ENCODE data around the gene PDE4D.

DNA sequence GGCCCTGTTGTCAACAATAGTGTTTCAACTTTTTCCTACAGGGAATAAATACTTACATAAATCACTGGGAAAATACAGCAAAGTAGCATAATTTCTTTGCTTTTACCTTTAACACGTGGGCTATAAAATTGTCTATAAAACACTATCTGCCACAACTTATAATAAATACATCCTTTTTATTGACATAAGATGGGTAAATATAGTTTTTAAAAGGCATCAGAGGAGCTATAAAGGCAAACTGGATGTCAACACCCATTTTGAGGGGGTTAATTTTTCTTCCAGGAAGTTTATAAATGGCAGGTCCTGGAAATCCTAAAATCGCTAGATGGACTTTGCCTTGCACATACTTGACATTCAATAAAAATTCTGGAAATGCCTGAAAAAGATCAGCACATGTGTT is 358.0 kb downstream of the PDE4D start:
- TF ChIP-seq, protein P1, sequence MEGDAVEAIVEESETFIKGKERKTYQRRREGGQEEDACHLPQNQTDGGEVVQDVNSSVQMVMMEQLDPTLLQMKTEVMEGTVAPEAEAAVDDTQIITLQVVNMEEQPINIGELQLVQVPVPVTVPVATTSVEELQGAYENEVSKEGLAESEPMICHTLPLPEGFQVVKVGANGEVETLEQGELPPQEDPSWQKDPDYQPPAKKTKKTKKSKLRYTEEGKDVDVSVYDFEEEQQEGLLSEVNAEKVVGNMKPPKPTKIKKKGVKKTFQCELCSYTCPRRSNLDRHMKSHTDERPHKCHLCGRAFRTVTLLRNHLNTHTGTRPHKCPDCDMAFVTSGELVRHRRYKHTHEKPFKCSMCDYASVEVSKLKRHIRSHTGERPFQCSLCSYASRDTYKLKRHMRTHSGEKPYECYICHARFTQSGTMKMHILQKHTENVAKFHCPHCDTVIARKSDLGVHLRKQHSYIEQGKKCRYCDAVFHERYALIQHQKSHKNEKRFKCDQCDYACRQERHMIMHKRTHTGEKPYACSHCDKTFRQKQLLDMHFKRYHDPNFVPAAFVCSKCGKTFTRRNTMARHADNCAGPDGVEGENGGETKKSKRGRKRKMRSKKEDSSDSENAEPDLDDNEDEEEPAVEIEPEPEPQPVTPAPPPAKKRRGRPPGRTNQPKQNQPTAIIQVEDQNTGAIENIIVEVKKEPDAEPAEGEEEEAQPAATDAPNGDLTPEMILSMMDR (IDR thresholded peaks at IDR 0.05; ENCODE audit: extremely low read depth in 1 of 2, insufficient read depth in 1 of 2, low read depth in 1 of 2, low read length in 2 of 2), result no peak
- TF ChIP-seq POLR2AphosphoS5 (IDR thresholded peaks at IDR 0.05; ENCODE audit: insufficient read depth, low read depth, low read length), result no peak
- TF ChIP-seq, protein P2, sequence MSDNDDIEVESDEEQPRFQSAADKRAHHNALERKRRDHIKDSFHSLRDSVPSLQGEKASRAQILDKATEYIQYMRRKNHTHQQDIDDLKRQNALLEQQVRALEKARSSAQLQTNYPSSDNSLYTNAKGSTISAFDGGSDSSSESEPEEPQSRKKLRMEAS (IDR thresholded peaks at IDR 0.05; ENCODE audit: insufficient read depth, insufficient read length), result no peak
- TF ChIP-seq MYC (IDR thresholded peaks at IDR 0.05; ENCODE audit: low read depth, low read length), result no peak
- no peak for TF ChIP-seq EZH2 (IDR thresholded peaks at IDR 0.05; ENCODE audit: borderline replicate concordance, low read depth, low read length, severe bottlenecking)
- TF ChIP-seq POLR2A (IDR thresholded peaks at IDR 0.05; ENCODE audit: low read depth, low read length), result no peak
- TF ChIP-seq JUN (IDR thresholded peaks at IDR 0.05; ENCODE audit: borderline replicate concordance, insufficient read depth, insufficient read length, low read depth), result no peak
- no peak for TF ChIP-seq FOS (IDR thresholded peaks at IDR 0.05; ENCODE audit: borderline replicate concordance, insufficient read depth, low read length)

Data from endothelial cell of umbilical vein (primary cell).